Choroid plexus epithelial cell (primary cell): Measurements from ENCODE around the gene PDE2A.

Experiments used
- DNase-seq: peaks from one replicate; pipeline ENCODE4 v3.0.0-alpha.2; 2010; ENCODE audit warnings: low read depth
- H3K4me3 ChIP-seq: 2 replicates; pipeline ENCODE4 v1.5.1; 2011; ENCODE audit warnings: low read depth, mild to moderate bottlenecking, control low read depth, low read length, moderate library complexity
- TF ChIP-seq, protein P1 (sequence below): conservative IDR thresholded peaks from 2 replicates; pipeline ENCODE4 v1.5.1; 2011; ENCODE audit warnings: low read depth, mild to moderate bottlenecking, control low read depth, inconsistent platforms, low read length, moderate library complexity

PDE2A gene

DNA sequence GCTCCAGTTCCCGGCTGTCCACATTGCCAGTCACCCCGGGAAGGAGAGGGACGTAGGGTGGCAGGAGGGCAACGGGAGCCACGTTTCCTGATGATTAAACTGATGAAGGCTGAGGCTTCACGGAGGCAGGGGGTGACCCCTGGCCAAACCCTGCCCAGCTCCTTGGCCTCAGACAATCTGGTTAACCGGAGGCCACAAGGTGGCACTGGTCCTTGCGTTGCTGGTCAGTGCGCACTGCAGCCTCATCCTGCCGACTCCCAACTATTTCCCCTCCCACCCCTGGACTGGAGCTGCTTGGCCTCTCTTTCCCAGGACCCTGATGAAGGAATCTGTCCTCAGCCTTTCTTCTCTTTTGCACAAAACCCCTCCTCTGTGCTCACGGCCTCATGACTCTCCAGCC lies 75.3 kb downstream of the PDE2A start:
- TF ChIP-seq, protein P1, sequence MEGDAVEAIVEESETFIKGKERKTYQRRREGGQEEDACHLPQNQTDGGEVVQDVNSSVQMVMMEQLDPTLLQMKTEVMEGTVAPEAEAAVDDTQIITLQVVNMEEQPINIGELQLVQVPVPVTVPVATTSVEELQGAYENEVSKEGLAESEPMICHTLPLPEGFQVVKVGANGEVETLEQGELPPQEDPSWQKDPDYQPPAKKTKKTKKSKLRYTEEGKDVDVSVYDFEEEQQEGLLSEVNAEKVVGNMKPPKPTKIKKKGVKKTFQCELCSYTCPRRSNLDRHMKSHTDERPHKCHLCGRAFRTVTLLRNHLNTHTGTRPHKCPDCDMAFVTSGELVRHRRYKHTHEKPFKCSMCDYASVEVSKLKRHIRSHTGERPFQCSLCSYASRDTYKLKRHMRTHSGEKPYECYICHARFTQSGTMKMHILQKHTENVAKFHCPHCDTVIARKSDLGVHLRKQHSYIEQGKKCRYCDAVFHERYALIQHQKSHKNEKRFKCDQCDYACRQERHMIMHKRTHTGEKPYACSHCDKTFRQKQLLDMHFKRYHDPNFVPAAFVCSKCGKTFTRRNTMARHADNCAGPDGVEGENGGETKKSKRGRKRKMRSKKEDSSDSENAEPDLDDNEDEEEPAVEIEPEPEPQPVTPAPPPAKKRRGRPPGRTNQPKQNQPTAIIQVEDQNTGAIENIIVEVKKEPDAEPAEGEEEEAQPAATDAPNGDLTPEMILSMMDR = peak; percentile 75
- DNase-seq = peak; percentile 58
- no peak overlapping the region for H3K4me3 ChIP-seq

DNA sequence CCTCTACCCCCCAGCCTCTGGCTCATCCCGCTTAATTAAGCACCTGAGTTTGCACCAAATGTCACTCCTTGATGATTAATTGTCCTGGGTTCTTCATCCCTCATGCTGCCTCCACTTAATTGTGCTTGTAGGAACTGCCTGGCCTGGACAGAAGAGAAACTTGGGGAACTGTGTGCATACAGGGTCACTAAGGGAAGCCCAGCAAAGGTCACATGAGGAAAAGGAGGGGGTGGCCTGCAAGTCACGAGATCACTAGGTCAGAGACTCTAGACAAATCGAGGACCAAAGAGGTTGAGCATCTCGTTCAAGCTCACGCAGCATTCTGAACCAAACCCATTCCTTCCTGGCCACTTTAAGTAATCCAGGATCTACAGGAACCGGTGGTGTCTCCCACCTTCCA lies 75.8 kb downstream of the PDE2A start:
- TF ChIP-seq, protein P1 = no peak
- no peak for DNase-seq
- no peak overlapping the region for H3K4me3 ChIP-seq

DNA sequence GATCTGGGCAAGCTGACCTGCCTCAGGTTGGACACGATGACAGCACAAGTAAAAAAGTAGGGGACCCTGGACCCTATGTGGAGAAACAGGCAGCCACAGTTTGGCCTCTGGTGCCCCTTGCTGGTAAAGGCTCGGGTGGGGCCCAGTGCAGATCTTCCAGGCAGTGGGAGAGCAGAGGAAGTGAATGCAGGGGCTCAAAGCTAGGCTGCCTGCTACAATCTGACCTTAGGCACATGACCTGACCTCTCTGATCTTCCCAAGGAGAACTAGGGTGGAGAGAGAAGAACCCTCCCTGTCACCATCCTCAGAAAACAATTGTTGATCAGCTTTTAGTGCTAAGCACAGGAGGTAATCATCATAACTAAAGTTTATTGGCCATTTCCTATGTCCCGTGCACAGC lies 76.5 kb downstream of the PDE2A start:
- DNase-seq = no peak
- no peak overlapping the region for H3K4me3 ChIP-seq
- TF ChIP-seq, protein P1 = no peak

DNA sequence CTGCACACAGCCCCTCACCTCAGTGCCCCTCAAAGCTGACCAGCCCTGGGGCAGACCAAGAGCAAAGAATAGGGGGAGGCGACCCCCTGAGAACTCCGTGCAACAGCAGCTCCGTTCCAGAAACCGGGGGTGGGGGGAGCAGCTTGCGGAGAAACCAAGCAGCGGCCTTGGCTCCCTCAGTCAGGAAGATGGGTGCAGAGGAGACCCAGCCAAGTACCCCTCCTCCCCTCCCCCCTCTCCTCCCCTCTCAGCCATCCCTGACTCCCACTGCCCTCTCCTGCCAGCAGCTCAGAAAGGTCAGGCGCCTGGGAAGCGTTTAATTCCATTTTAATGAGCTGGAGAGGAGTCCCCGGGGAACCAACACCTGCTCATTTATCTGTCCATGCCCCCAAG lies 78.9 kb downstream of the PDE2A start:
- H3K4me3 ChIP-seq = no peak overlapping the region
- TF ChIP-seq, protein P1 = no peak
- no peak for DNase-seq

DNA sequence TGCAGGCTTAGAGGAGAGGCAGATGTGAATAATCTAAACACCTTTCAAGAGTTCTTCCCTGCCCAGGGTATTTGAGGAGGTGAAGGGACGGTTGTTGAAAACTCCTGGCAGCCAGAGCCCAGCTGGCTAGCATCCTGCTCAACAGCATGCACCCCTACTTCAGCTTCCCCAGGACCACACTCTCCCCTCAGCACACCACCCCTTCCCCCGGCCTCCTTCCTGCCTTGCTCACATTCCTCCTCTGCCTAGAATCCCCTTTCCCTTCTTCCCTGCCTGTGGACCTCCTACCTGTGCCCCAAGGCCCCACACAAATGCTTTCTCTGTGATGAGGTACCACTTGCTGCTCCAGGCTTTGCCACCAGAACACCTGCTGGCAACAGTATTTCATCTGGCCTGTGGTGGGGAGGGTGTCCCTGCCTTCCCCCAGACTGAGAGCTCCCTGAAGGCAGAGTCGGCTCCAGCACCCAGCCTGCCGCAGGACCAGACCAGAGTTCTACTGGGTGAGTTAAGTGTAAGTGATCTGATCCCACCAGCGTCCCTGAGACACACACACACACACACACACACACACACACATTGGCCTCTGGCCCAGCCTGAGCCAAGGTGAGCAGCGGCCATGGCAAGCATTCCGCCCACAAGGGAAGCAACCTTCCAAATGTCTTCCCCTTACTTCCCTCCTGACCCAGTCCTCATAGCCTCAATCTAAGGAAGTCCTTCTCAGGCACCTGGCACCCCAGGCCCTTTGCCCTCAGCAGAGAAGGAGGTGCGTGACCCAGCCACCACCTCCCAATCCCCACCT lies 79.5 kb downstream of the PDE2A start:
- TF ChIP-seq, protein P1 = no peak
- H3K4me3 ChIP-seq = no peak overlapping the region
- no peak for DNase-seq

DNA sequence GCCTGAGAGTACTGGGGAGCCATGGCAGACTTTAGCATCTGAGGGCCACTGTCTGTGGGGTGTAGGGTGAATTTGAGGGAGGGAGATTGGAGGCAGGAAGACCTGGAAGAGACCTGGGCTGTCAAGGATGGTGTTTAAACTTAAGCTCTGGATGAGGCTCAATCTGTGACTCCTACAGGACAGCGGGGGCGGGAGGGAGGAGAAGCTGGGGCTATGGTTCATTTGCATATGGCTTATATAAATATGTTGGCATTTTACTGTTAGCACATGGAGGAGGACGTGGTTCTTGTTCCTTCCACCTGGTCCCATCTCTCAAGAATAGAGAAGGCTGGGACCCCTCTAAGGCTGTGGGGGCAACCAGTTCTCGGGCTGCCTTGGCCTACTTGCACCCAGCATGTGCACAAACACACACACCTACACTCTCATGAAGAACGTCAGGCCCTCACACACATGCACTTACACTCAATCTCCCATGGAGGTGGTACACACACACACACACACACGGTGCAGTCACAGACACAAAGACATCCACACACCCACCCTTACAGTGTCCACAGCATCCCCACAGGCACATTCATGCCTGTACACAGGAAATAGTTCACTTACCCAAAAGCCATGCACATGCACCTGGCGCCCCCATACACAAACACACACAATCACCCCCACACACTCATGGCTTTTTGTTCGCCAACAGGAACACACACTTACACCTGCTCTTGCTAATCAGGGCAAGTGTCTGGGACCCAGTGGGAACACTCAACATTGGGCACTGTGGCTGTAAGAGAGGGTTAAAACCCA lies 81.3 kb downstream of the PDE2A start:
- TF ChIP-seq, protein P1 = no peak
- no peak overlapping the region for H3K4me3 ChIP-seq
- no peak for DNase-seq
